ENCODE data around the gene PRLH. TPM values are rescaled to one million over a fixed set of nuclear protein-coding genes. Genes with fewer than 3 reads are reported as not detected.

The PRLH gene
- total RNA-seq, 1 experiment from 2014 or later = not detected

- TF ChIP-seq AR (CRISPR knock-in tag; IDR thresholded peaks at IDR 0.05) (no peak), STAT6 (CRISPR knock-in tag; conservative IDR thresholded peaks at IDR 0.05; ENCODE audit: low read depth) (no peak), ERG (CRISPR knock-in tag; IDR thresholded peaks at IDR 0.05) (no peak)
Observed at GRCh38 chr2:237574467-237574866, 8.1 kb downstream of the PRLH start (continued).

- H3K36me3 Mint-ChIP-seq = peaks cover 31% of the 10 kb centered on the region
- ATAC-seq (no peak), DNase-seq (ENCODE audit: low spot score) (no peak)
- POLR2A ChIA-PET = interaction anchor here (1.2 kb wide), 1 partner anchor 27 kb away, joined by 3 read pairs; no protein-coding TSS in a partner anchor
- peaks cover 41% of the 10 kb centered on the region for H3K4me1 Mint-ChIP-seq
- no peaks in the 10 kb centered on the region for H3K27me3 Mint-ChIP-seq (ENCODE audit: low read depth)
- H3K9me3 Mint-ChIP-seq = no peaks in the 10 kb centered on the region
- CTCF ChIA-PET = interaction anchor here (0.7 to 7.1 kb wide), 11 partner anchors 8 to 170 kb away, joined by 3 to 385 read pairs (median 4); partner anchors contain the start of gene RAB17
- no peak overlapping the region for H3K4me3 Mint-ChIP-seq
- H3K27ac Mint-ChIP-seq = peak overlapping the region; percentile 87; the same call in 1 of the 2 replicates
- TF ChIP-seq NR1H2 (CRISPR knock-in tag; IDR thresholded peaks at IDR 0.05) (no peak), USF2 (CRISPR knock-in tag; IDR thresholded peaks at IDR 0.05) (no peak), ZMAT4 (CRISPR knock-in tag; IDR thresholded peaks at IDR 0.05) (no peak), NFATC4 (CRISPR knock-in tag; IDR thresholded peaks at IDR 0.05) (no peak), ELF4 (CRISPR knock-in tag; IDR thresholded peaks at IDR 0.05; ENCODE audit: low read depth) (no peak), JUN (CRISPR knock-in tag; IDR thresholded peaks at IDR 0.05) (no peak), ZNF317 (CRISPR knock-in tag; IDR thresholded peaks at IDR 0.05; ENCODE audit: borderline replicate concordance, low read depth) (no peak), TEAD1 (CRISPR knock-in tag; IDR thresholded peaks at IDR 0.05) (no peak)
Observed at GRCh38 chr2:237574894-237575868, 8.8 kb downstream of the PRLH start.
